ENCODE measurements around the gene TEX52. TPM values are rescaled to one million over a fixed set of nuclear protein-coding genes. Genes with fewer than 3 reads are reported as not detected.

The TEX52 gene
- total and polyA plus RNA-seq, 2 of the 13 experiments (the other 11 are each of a cell fraction or from before 2014, with no cell fraction given), result 0.05 TPM; not detected in 1

DNA sequence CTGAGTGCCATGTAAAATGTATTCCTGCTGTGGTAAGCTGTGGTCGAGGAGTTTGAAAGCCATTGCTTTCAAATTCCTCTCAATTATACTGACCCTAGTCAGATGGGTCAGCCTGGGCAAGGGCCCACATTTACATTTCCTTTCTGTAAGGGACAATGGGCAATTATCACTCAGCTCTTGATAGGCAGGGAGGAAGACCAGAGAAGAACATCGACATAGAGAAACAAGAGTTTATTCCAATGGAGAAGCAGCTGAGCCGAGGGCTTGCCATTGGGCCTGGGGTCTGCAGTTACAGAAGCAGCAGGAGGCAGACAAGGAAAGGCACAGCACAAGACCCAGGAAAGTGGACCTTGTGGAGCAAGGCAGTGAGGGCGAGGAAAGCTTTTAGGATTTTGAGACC lies 31.7 kb downstream of the TEX52 start:
- WGBS (ENCODE audit: low lambda C conversion rate), result 93% methylated on average over 4 of the region's 4 CpGs
- intact Hi-C loops (cut with micrococcal nuclease; ENCODE audit: unreplicated experiment) (no loop called here), in situ Hi-C loops (cut with HindIII; ENCODE audit: extremely low pct_ligation_motif_present, low pct_unique_long_range_greater_than_20kb) (no loop called here)
- H3K9ac ChIP-seq (ENCODE audit: insufficient read depth, low read depth, low read length), result no peak overlapping the region
- DNase-seq (ENCODE audit: low spot score) (no peak), ATAC-seq (no peak), FAIRE-seq (no peak)
- peaks cover 23 to 69% of the 10 kb centered on the region in 2 experiments; a peak in 4 of 5 replicates for H3K36me3 ChIP-seq (replicated peaks in 1 of 2; ENCODE audit: control insufficient read depth in 1 of 2, insufficient read depth in 2 of 2, low read length in 2 of 2)
- H4K20me1 ChIP-seq (ENCODE audit: insufficient read depth, low read length), result no peaks in the 10 kb centered on the region
- no peak overlapping the region for H3K4me3 ChIP-seq (replicated peaks in 1 of 3; ENCODE audit: insufficient read depth in 1 of 3, low read depth in 2 of 3, low read length in 3 of 3)
- no peaks in the 10 kb centered on the region for H3K4me1 ChIP-seq (ENCODE audit: insufficient read depth, low read length)
- H3K27me3 ChIP-seq (ENCODE audit: control insufficient read depth in 1 of 2, insufficient read depth in 2 of 2, low read length in 2 of 2), result no peaks in the 10 kb centered on the region
- no peaks in the 10 kb centered on the region for H3K79me2 ChIP-seq (ENCODE audit: insufficient read depth, low read length)
- no peak overlapping the region for H2AFZ ChIP-seq (ENCODE audit: low read length)
- H3K4me2 ChIP-seq (ENCODE audit: low read depth, low read length), result no peak overlapping the region
- CTCF ChIA-PET (ENCODE audit: low intra/inter-chr PET ratio, low total read pairs), result no interaction called here
- no peak overlapping the region for H3K27ac ChIP-seq (ENCODE audit: extremely low read length, insufficient read depth, low read length)
- POLR2A ChIA-PET, result interaction anchor here (1.3 kb wide), 1 partner anchor 24 kb away, joined by 3 read pairs; no protein-coding TSS in a partner anchor
- BruUV-seq (replicated peaks), result no TSS peak
- TF ChIP-seq SMAD9 (CRISPR knock-in tag; IDR thresholded peaks at IDR 0.05) (no peak), ZNF75D (CRISPR knock-in tag; IDR thresholded peaks at IDR 0.05; ENCODE audit: borderline replicate concordance) (no peak), ATF3 (CRISPR knock-in tag; IDR thresholded peaks at IDR 0.05) (no peak), ATM (IDR thresholded peaks at IDR 0.05; ENCODE audit: borderline replicate concordance) (no peak), HNRNPUL1 (IDR thresholded peaks at IDR 0.05; ENCODE audit: low read depth, low read length) (no peak), FOXA3 (CRISPR knock-in tag; IDR thresholded peaks at IDR 0.05) (no peak), SIN3A (IDR thresholded peaks at IDR 0.05; ENCODE audit: borderline replicate concordance, low read depth, low read length) (no peak), SP140L (CRISPR knock-in tag; IDR thresholded peaks at IDR 0.05; ENCODE audit: borderline replicate concordance) (no peak), ZNF674 (CRISPR knock-in tag; IDR thresholded peaks at IDR 0.05; ENCODE audit: low read depth) (no peak), SOX5 (CRISPR knock-in tag; IDR thresholded peaks at IDR 0.05; ENCODE audit: borderline replicate concordance) (no peak), TCF7L2 (IDR thresholded peaks at IDR 0.05; ENCODE audit: low read depth, low read length) (no peak), SMC3 (IDR thresholded peaks at IDR 0.05; ENCODE audit: low read length) (no peak)
- TF ChIP-seq, protein P1, sequence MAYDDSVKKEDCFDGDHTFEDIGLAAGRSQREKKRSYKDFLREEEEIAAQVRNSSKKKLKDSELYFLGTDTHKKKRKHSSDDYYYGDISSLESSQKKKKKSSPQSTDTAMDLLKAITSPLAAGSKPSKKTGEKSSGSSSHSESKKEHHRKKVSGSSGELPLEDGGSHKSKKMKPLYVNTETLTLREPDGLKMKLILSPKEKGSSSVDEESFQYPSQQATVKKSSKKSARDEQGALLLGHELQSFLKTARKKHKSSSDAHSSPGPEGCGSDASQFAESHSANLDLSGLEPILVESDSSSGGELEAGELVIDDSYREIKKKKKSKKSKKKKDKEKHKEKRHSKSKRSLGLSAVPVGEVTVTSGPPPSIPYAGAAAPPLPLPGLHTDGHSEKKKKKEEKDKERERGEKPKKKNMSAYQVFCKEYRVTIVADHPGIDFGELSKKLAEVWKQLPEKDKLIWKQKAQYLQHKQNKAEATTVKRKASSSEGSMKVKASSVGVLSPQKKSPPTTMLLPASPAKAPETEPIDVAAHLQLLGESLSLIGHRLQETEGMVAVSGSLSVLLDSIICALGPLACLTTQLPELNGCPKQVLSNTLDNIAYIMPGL (CRISPR knock-in tag; IDR thresholded peaks at IDR 0.05; ENCODE audit: borderline replicate concordance in 1 of 2, low read depth in 1 of 2), result no peak
- no peaks in the 10 kb centered on the region for H3K9me3 ChIP-seq (ENCODE audit: low read length)

Measured in HepG2 (cell line).